Hippocampal formation (tissue), 2 donors: ENCODE results near the gene TLCD1.

Experiments
- DNase-seq, 2 donors: peaks; one replicate each; lab custom pipeline; 2025; lab: John Stamatoyannopoulos, UW

Gene TLCD1

DNA sequence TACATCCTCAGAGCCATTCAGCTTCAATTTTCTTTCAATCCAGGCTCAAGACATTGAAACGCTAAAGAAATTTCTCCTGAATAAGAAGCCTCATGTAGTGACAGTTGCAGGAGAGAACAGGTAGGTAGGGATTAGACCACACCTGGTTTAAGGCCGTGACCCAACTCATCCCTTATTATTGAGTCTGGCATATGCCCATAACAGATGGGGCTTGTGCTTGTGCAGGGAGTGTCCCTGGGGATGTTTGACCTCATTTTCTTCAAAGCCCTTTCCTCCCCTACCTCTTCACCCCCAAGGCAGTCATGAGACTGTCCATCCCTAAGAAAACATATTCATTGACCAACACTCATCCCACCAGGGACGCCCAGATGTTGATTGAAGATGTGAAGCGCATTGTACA is 39.7 kb downstream of the TLCD1 start:
- no peak for DNase-seq

DNA sequence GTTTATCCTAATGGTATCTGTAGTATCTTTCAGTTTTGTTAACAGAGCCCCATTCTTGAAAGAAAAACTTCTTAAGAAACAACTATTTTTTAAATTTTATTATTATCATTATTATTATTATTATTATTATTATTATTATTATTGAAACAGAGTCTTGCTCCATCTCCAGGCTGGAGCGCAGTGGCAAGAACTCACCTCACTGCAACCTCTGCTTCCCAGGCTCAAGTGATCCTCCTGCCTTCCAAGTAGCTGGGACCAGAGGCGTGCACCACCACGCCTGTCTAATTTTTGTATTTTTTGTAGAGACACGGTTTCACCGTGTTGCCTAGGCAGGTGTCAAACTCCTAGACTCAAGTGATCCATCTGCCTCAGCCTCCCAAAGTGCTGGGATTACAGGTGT is 40.7 kb downstream of the TLCD1 start:
- no peak for DNase-seq

GRCh38 chr17:28684963-28685362 is 41.1 kb downstream of the TLCD1 start:
- peak; percentile 67 to 87 for DNase-seq

DNA sequence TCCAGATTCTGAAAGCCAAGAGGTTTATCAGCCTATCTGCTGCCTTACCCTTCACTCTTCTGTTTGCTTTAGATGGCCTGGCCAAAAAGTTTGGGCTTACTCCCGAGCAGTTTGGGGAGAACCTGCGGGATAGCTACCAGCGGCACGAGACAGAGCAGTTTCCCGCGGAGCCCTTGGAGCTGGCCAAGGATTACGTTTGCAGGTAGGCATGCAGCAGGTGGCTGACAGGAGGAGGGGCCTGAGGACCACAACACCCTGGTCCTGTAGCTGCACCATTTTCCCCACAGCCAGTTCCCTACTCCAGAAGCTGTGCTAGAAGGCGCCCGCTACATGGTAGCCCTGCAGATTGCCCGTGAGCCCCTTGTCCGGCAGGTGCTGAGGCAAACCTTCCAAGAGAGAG is 43.4 kb downstream of the TLCD1 start:
- DNase-seq = no peak

- no peak for DNase-seq
Observed at GRCh38 chr17:28675980-28676379, 50.1 kb downstream of the TLCD1 start.

GRCh38 chr17:28675490-28675889 is 50.5 kb downstream of the TLCD1 start:
- no peak for DNase-seq
